Hematopoietic multipotent progenitor cell treated with erythropoietin and hydrocortisone succinate and interleukin-3 and kit ligand, for 8 days (in vitro differentiated cells): ENCODE data around the gene GATA6.
A peak's percentile ranks its signal among the peaks of the same experiment; 100 is the strongest.

Source experiments
- DNase-seq: peaks from one replicate; pipeline ENCODE4 v3.0.0-alpha.2; 2015

Gene GATA6

DNA sequence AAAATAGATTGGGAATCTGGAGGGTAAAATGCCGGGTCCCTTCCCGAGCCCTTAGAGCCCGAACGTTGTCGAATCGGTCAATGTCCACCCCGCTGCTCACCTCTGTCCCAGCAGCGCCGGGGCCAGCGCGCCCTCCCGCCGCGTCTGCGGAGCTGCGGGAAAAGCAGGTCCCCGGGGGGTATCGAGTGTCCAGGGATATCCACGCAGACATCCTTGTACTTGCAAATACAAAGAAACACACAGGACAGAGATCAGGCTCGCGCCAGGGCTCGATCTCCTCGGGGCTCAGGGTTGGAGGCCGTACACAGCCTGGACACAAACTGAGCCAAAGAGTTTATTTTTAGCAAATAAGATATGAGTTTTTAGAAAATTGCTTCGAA is 2.3 kb upstream of the GATA6 start:
- no peak for DNase-seq

DNA sequence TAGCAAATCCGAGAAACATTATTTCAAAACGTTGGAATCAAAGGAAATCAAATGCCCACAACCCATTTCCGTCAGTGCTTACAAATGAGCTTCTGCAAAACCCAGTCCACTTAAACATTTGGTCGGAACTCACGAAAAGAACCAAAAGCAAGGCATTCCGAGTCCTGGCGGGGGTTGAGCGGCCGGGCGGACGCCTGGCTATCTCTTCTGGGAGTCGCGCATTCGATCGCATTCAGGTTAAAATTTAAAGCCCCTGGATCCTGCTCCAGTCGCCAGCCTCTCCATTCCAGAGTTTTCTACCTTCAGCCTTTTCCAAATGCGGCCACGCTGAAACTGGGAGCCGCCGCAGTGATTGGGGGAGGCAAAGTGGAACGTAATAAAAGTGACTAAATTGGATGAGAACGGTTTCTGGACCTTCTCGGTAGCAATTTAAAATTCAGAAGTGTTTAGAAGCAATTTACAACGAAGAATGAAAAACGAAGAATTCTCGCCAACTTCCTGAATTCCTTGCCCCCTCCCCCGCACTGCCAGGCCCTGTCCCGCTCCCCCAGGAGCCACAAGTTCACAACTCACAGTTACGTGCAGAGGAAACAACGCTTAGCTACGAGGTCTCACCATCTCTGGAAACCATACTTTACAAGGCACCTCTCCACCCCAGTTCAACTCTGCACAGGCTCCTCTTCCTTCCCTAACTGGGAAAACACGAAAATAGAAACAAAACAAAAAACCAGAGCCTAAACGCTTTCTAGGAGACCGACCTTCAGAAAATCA is 1.7 kb upstream of the GATA6 start:
- DNase-seq: no peak

DNA sequence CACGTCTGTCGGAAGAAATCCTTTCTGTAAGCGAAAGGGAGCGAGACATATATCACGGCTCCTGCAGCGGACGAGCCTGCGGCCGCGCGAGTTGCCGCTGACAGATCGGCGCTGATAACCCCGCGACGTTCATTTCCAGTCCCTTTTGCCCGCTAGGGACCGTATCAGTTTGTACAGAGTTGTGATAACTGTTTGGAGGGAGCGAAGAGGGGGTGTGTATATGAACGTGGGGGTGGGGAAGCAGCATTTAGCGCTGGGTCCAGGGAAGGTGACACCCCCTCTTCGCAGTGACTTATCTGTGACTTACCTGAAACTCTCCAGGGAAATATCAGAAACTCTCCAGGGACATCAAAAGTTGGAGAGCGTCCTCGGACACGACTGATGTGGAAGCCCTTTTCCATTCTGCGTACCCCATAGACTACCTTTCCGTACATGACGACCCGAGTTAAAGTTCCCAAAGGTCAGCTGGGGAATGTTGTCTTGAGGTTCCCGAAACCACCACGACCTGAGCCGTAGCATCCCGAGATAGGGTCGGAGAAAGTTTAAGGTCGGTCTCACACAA is 948 bp upstream of the GATA6 start:
- peak; percentile 23 for DNase-seq

GRCh38 chr18:22169889-22170420 is 566 bp downstream of the GATA6 start:
- peak; percentile 29 for DNase-seq

- DNase-seq: no peak
Measured at GRCh38 chr18:22170421-22171257, 1.2 kb downstream of the GATA6 start.

DNA sequence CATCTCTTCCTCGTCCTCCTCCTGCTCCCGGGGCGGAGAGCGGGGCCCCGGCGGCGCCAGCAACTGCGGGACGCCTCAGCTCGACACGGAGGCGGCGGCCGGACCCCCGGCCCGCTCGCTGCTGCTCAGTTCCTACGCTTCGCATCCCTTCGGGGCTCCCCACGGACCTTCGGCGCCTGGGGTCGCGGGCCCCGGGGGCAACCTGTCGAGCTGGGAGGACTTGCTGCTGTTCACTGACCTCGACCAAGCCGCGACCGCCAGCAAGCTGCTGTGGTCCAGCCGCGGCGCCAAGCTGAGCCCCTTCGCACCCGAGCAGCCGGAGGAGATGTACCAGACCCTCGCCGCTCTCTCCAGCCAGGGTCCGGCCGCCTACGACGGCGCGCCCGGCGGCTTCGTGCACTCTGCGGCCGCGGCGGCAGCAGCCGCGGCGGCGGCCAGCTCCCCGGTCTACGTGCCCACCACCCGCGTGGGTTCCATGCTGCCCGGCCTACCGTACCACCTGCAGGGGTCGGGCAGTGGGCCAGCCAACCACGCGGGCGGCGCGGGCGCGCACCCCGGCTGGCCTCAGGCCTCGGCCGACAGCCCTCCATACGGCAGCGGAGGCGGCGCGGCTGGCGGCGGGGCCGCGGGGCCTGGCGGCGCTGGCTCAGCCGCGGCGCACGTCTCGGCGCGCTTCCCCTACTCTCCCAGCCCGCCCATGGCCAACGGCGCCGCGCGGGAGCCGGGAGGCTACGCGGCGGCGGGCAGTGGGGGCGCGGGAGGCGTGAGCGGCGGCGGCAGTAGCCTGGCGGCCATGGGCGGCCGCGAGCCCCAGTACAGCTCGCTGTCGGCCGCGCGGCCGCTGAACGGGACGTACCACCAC is 2.1 kb downstream of the GATA6 start:
- no peak for DNase-seq

DNA sequence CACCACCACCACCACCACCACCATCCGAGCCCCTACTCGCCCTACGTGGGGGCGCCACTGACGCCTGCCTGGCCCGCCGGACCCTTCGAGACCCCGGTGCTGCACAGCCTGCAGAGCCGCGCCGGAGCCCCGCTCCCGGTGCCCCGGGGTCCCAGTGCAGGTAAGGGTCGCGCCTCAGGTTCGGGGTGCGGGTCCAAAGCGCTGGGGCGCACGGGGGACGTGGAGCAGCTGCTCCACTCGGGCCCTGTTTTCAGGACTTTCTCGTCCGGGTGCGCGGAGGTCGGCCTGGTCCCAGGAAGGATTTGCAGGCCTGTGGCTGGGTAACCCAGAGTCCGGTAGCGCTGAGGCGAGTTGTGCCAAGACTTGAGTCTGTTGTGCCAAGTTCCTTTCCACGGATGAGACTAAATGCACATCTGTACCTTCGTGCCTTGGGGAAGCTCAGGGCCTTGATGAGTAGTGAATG is 2.8 kb downstream of the GATA6 start:
- no peak for DNase-seq

DNA sequence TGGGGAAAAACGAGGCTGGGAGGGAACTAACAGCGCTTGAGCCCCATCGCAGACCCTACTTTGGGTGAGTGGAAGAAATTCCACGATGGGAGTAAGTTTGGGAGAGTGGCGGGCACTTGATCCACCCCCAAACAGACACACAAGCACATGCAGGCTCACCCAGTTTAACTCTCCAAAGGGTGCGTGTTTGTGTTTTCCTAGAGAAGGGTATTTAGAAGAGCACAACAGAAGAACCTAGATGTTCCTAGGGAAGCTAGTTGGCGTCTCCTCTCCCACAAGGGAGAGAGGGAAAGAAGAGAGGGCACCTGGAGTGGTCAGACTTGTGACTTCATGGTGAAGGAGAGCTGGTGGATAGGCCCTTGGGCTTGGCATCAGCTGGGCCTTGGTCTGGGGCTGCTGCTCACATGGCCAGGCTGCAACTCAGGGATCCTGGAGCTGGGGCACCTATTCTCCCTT is 3.2 kb downstream of the GATA6 start:
- no peak for DNase-seq

DNA sequence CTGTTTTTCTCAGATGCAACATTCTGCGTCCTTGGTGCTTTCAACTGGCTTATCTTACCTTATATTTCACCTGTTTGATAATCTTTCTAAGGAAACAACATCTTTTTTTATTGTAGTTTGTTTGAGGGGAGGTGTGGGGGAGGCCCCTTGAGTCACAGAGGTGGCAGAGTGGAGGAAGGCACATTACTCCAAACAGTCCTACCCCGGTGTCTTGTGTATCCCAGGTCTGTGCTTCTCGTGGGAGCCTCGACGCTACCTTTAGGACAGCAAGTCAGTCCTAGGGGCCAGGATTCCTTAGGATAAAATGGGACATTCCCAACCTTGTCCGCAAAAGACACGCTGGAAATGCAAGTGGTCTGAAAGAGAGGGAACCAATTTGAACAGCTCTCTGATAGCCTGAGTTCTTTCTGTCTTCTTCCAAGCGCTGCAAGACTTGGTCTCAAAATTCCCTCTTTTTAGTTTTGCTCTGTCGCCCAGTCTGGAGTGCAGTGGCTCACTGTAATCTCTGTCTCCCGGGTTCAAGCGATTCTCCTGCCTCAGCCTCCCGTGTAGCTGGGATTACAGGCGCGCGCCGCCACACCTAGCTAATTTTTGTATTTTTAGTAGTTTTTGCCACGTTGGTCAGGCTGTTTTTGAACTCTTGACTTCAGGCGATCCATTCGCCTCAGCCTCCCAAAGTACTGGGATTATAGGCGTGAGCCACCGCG is 4.0 kb downstream of the GATA6 start:
- no peak for DNase-seq

- DNase-seq: no peak
Measured at GRCh38 chr18:22173928-22174301, 4.5 kb downstream of the GATA6 start.

GRCh38 chr18:22174341-22175145 is 5.2 kb downstream of the GATA6 start:
- no peak for DNase-seq

DNA sequence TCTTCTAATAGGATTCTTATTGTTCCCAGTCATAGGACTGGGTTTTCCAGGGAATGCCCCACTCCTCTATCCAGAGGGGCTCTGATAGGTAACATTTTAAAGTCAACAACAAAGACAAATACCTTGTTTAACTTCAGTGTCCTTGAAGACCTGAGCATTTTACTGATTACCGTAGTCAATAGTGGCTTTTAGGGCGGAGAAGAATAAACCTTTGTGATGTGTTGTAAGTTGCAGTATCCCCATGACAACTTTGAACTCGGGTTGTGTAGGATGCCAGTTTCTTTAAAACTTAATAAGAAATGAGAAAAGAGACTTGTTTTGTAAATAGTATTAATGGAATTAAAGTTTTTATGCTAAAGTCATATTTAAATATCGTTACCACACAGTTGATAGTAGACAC is 6.0 kb downstream of the GATA6 start:
- DNase-seq: no peak

- no peak for DNase-seq
Measured at GRCh38 chr18:22176420-22177326, 7.3 kb downstream of the GATA6 start.

DNA sequence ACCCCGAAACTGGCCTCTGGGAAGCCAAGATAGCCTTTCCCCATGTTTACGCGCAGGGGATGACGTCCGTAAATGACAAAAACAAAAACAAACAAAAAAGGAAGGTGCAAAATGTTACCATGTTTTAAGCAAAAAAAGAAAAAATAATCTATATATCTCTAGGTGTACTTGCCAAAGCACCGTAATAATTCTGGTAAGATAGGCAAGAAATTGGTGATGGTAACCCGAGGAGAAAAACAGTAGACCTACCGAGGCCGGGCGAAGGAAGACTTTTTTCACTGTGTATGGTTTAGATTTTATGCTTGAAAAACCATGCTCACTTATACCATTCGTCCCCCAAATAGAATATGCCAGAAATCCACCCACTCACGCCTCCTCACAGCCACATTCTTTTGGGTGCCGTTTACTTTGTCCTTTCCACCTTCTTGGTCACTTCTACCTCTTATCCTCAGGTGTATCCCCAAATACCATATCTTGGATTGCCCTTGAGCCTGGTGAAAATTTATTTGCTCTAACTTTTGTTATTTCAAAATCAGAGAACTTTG is 8.0 kb downstream of the GATA6 start:
- no peak for DNase-seq

DNA sequence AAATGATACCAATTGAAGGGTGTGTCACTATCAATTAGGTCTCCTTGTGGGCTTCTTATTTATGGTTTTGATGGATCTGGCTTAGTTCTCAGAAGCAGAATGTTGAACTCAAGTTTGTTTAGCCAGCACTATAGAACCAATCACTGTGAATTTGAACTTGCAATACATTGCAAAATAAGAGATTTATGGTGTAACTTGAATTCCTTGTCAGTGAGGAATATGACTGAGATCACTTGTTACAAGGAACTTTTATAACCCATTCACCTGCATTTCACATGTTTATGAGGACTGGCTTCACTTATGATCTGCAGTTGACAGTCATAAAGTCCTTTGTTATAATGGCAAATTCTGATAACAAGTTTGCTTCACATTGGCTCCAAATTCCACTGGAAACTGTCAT is 9.8 kb downstream of the GATA6 start:
- DNase-seq: no peak

- DNase-seq: no peak
Measured at GRCh38 chr18:22179631-22180030, 10.2 kb downstream of the GATA6 start.

- DNase-seq: no peak
Measured at GRCh38 chr18:22180722-22181121, 11.3 kb downstream of the GATA6 start.

DNA sequence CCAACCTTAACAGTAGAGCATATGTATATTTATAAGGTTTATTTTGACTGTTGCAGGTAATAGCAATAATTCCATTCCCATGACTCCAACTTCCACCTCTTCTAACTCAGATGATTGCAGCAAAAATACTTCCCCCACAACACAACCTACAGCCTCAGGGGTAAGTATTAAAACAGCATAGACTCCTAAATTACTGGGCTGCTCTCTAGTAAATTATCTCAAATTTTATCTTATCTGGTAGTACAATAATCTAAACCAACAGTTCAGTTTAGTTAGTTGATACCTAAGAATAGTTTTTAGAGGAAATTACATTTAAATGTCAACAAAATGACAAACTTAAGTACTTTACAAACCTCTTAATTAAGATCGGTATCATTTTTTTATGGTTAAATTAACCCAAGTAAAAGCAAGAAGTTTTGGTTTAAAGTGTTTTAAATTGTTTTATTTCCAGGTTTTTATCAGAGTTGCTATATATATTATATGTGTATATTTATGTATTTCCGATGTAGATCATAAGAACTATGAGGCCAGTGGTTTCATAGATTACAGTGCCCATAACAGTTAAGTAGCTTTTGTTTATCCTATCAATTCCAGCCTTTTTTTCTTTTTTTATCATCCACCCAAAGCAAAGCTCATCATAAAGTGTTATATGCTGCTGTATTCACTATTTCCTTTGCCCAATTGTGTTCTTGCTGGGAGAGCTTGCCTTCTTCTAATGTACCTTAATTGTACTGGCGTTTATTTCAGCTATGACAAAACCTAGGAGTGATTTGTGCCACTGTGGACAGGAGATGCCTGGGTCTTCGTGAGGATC is 13.7 kb downstream of the GATA6 start:
- no peak for DNase-seq

GRCh38 chr18:22183698-22184170 is 14.3 kb downstream of the GATA6 start:
- no peak for DNase-seq
